Activated T-cell treated with anti-CD3 and anti-CD28 coated beads for 4 hours (primary cell): ENCODE measurements around the gene FAM24B.
A peak's percentile ranks its signal among the peaks of the same experiment; 100 is the strongest.
"Not testable (repeated sequence)": the region's sequence is repeated elsewhere in the genome, so short reads cannot be mapped to it uniquely, and the experiment has no call there.

Source experiments
- DNase-seq: peaks from one replicate; pipeline ENCODE4 v3.0.0-alpha.2; 2020

FAM24B gene

GRCh38 chr10:122879339-122880273, at the start of gene FAM24B:
Gene FAM24B (minus strand): TSS chr10:122879581. CDS start chr10:122850515, 29,066 bp downstream.
- peak; percentile 93 for DNase-seq

- no peak for DNase-seq
Observed at GRCh38 chr10:122915700-122916099, 36.3 kb upstream of the FAM24B start.

GRCh38 chr10:122911889-122912484, 32.6 kb upstream of the FAM24B start:
- peak; percentile 19 for DNase-seq

GRCh38 chr10:122910310-122910709, 30.9 kb upstream of the FAM24B start, which contains the start of gene FAM24A:
Gene FAM24A (plus strand): TSS chr10:122910610. CDS start chr10:122911635, 1,025 bp downstream.
- no peak for DNase-seq

- DNase-seq, result not testable (repeated sequence)
Observed at GRCh38 chr10:122903861-122904260, 24.5 kb upstream of the FAM24B start.

- no peak for DNase-seq
Observed at GRCh38 chr10:122894261-122894944, 15.0 kb upstream of the FAM24B start.

- DNase-seq, result no peak
Observed at GRCh38 chr10:122884166-122884565, 4.8 kb upstream of the FAM24B start.

- DNase-seq, result no peak
Observed at GRCh38 chr10:122882766-122883165, 3.4 kb upstream of the FAM24B start.

- no peak for DNase-seq
Observed at GRCh38 chr10:122878799-122879338, 512 bp downstream of the FAM24B start.

- no peak for DNase-seq
Observed at GRCh38 chr10:122877264-122877663, 2.1 kb downstream of the FAM24B start.

- DNase-seq, result no peak
Observed at GRCh38 chr10:122876467-122876855, 2.9 kb downstream of the FAM24B start.

GRCh38 chr10:122875843-122876466, 3.4 kb downstream of the FAM24B start:
- DNase-seq, result no peak

GRCh38 chr10:122871947-122872346, 7.4 kb downstream of the FAM24B start:
- not testable (repeated sequence) for DNase-seq

- not testable (repeated sequence) for DNase-seq
Observed at GRCh38 chr10:122868768-122869167, 10.6 kb downstream of the FAM24B start.

GRCh38 chr10:122866757-122867482, 12.5 kb downstream of the FAM24B start:
- DNase-seq, result not testable (repeated sequence)

- DNase-seq, result no peak
Observed at GRCh38 chr10:122864901-122865300, 14.5 kb downstream of the FAM24B start.

GRCh38 chr10:122864194-122864592, 15.2 kb downstream of the FAM24B start:
- no peak for DNase-seq

GRCh38 chr10:122863216-122864193, 15.9 kb downstream of the FAM24B start:
- no peak for DNase-seq

GRCh38 chr10:122861711-122862161, 17.6 kb downstream of the FAM24B start:
- DNase-seq, result no peak

GRCh38 chr10:122859527-122859926, 19.9 kb downstream of the FAM24B start:
- DNase-seq, result no peak
